GM10248 (cell line): ENCODE results near the gene MTURN.
"Not testable (repeated sequence)": the region's sequence is repeated elsewhere in the genome, so short reads cannot be mapped to it uniquely, and the experiment has no call there.

ENCODE experiments used
- CTCF ChIA-PET: fragments of 300-600 bp; sonication (Branson Sonifier 250); formaldehyde crosslinking; extraction: SDS; loops from one replicate; lab custom pipeline; 2021; ENCODE audit warnings: antibody characterized with exemption; lab: Yijun Ruan, JAX
- POLR2A ChIA-PET: fragments of 350-650 bp; sonication (Branson Sonifier 250); formaldehyde crosslinking; extraction: SDS; loops from one replicate; lab custom pipeline; 2020; ENCODE audit warnings: antibody characterized with exemption; lab: Yijun Ruan, JAX
- DNase-seq: peaks from one replicate; pipeline ENCODE4 v3.0.0; 2012; ENCODE audit errors: extremely low spot score
- TF ChIP-seq, protein P1 (sequence below): IDR thresholded peaks from 2 replicates; pipeline ENCODE4 v1.5.1; 2012; ENCODE audit warnings: mild to moderate bottlenecking, low read depth; ENCODE audit errors: extremely low read depth, missing control alignments, control extremely low read depth

Gene MTURN

DNA sequence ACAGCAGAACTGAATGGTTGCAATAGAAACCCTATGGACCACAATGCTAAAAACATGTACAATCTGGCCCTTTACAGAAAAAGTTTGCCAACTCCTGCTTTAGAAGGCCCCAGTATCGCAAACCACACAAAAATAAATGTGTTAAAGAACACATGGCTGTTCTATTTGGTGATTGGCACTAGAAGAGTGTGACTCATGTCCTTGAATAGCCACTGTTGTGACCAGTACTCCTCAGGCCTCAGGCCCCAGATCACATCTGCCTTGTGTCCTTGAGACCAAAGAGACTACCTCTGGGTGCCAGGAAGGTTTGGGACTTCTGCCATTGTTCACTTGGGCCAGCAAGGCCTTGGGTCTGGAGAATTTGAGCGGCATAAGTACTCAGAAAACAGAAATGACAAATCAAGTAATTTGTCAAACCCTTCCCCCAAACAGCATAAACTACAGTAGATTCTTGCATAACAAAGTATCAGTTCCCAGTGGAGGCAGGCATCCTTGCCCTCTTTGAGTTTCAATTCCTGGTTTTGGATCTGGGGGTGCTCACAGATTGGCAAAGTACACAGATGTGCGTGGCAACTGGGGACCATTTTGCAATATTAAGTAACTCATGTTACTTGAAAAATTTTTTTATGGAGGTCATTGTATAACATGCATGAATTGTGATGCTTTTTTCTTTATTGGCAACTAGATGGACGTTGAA lies 50.2 kb downstream of the MTURN start:
- ChIA-PET CTCF (no interaction called here), POLR2A (no interaction called here)
- DNase-seq, result no peak
- TF ChIP-seq, protein P1, sequence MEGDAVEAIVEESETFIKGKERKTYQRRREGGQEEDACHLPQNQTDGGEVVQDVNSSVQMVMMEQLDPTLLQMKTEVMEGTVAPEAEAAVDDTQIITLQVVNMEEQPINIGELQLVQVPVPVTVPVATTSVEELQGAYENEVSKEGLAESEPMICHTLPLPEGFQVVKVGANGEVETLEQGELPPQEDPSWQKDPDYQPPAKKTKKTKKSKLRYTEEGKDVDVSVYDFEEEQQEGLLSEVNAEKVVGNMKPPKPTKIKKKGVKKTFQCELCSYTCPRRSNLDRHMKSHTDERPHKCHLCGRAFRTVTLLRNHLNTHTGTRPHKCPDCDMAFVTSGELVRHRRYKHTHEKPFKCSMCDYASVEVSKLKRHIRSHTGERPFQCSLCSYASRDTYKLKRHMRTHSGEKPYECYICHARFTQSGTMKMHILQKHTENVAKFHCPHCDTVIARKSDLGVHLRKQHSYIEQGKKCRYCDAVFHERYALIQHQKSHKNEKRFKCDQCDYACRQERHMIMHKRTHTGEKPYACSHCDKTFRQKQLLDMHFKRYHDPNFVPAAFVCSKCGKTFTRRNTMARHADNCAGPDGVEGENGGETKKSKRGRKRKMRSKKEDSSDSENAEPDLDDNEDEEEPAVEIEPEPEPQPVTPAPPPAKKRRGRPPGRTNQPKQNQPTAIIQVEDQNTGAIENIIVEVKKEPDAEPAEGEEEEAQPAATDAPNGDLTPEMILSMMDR, result no peak

DNA sequence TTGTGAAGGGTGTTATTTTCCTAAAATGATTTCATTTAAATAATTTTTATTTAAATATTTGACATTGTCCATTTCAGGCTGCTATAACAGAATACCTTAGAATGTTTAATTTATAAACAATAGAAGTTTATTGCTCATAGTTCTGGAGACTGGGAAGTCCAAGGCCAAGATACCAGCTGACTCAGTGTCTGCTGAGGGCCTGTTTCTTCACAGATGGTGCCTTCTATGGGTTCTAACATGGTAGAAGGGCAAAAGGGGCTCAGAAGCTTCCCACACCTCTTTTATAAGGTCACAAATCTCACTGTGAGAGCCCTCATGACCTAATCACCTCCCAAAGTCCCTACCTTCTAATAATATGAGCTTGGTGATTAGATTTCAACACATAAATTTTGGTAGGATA lies 50.7 kb downstream of the MTURN start:
- TF ChIP-seq, protein P1, result no peak
- no peak for DNase-seq
- ChIA-PET POLR2A (no interaction called here), CTCF (no interaction called here)

DNA sequence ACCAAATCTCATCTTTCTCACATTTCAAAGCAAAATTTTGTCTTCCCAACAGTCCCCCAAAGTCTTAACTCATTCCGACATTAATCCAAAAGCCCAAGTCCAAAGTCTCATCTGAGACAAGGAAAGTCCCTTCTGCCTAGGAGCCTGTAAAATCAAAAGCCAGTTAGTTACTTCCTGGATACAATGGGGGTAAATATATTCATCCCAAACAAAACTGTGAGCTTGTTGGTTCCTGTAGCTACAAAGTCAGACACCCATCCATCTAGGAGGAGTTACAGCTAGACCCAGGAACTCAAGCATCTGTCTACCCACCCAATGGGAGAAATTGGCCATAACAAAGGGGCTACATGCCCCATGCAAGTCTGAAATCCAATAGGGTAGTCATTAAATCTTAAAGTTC lies 51.9 kb downstream of the MTURN start:
- TF ChIP-seq, protein P1, result no peak
- POLR2A ChIA-PET, result no interaction called here
- DNase-seq, result no peak
- CTCF ChIA-PET, result interaction anchor here (1.3 kb wide), 1 partner anchor 21 kb away, joined by 4 read pairs; no protein-coding TSS in a partner anchor

GRCh38 chr7:30187513-30187912 lies 52.7 kb downstream of the MTURN start:
- POLR2A ChIA-PET, result no interaction called here
- TF ChIP-seq, protein P1, result no peak
- DNase-seq, result no peak
- CTCF ChIA-PET, result interaction anchor here (1.3 kb wide), 1 partner anchor 20 kb away, joined by 4 read pairs; no protein-coding TSS in a partner anchor

DNA sequence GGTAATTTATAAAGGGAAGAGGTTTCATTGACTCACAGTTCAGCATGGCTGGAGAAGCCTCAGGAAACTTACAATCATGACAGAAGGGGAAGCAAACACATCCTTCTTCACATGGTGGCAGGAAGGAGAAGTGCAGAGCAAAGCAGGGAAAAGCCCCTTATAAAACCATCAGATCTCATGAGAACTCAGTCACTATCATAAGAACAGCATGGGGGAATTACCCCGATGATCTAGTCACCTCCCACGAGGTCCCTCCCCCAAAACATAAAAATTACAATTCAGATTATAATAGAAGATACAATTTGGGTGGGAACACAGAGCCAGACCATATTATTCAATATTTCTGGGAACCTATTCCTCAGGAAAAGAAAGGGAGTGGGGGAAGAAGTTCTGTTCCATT lies 53.6 kb downstream of the MTURN start:
- CTCF ChIA-PET, DNase-seq, POLR2A ChIA-PET: not testable (repeated sequence)

- no peak for DNase-seq
- ChIA-PET POLR2A (no interaction called here), CTCF (no interaction called here)
- TF ChIP-seq, protein P1, result no peak
Measured at GRCh38 chr7:30188811-30189210, 54.0 kb downstream of the MTURN start.

DNA sequence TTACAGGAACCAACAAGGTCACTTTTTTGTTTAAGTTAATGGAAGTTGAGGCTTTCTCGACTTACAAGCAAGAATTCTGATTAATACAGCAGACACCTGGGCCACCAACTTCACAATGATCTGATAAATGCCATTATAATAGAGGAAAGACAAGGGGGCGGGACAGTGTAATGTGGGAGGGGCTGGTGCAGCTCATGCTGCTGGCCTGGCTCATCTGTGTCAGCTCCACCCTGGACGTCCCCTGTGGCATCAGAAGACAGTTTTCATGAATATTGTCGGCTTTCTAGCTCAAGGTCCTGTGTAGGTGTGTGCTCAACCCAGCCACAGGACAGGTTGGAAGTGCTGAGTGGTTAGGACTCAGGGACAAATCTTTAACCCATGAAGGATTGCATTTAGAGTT lies 57.0 kb downstream of the MTURN start:
- no peak for DNase-seq
- TF ChIP-seq, protein P1, result no peak
- CTCF ChIA-PET, result interaction anchor here (1.1 to 1.9 kb wide), 5 partner anchors 9 to 30 kb away, joined by 3 to 4 read pairs (median 4); no protein-coding TSS in a partner anchor
- POLR2A ChIA-PET, result no interaction called here
